ENCODE results near the gene DLG3.

DLG3 gene

GRCh38 chrX:70482300-70482699 is 37.7 kb downstream of the DLG3 start:
- Histone ChIP-seq H3K4me3 (ENCODE audit: low read length in 2 of 2) (no peak overlapping the region), H3K9me3 (ENCODE audit: control insufficient read depth in 2 of 2, low read length in 2 of 2) (no peaks in the 10 kb centered on the region), H3K4me1 (ENCODE audit: control insufficient read depth in 2 of 2, insufficient read depth in 2 of 2, low read length in 2 of 2) (peaks cover 27 to 43% of the 10 kb centered on the region in 2 donors), H3K36me3 (ENCODE audit: control insufficient read depth in 2 of 2, insufficient read depth in 2 of 2, low read length in 2 of 2) (peaks cover 2 to 6% of the 10 kb centered on the region in 2 donors), H3K9ac (ENCODE audit: low read depth in 1 of 2, low read length in 2 of 2) (no peak overlapping the region), H3K27me3 (ENCODE audit: control insufficient read depth in 2 of 2, insufficient read depth in 2 of 2, low read length in 2 of 2) (peaks cover 0 to 4% of the 10 kb centered on the region in 2 donors), H3K27ac (ENCODE audit: low read depth in 2 of 2, low read length in 2 of 2) (peak overlapping the region; percentile 86 to 87)

- Histone ChIP-seq H3K27ac (ENCODE audit: low read depth in 2 of 2, low read length in 2 of 2) (peak overlapping the region in 1 of 2 donors; percentile 34), H3K4me1 (ENCODE audit: control insufficient read depth in 2 of 2, insufficient read depth in 2 of 2, low read length in 2 of 2) (peaks cover 12 to 32% of the 10 kb centered on the region in 2 donors), H3K4me3 (ENCODE audit: low read length in 2 of 2) (no peak overlapping the region), H3K36me3 (ENCODE audit: control insufficient read depth in 2 of 2, insufficient read depth in 2 of 2, low read length in 2 of 2) (peaks cover 2 to 6% of the 10 kb centered on the region in 2 donors), H3K27me3 (ENCODE audit: control insufficient read depth in 2 of 2, insufficient read depth in 2 of 2, low read length in 2 of 2) (peaks cover 0 to 4% of the 10 kb centered on the region in 2 donors), H3K9me3 (ENCODE audit: control insufficient read depth in 2 of 2, low read length in 2 of 2) (no peaks in the 10 kb centered on the region), H3K9ac (ENCODE audit: low read depth in 1 of 2, low read length in 2 of 2) (no peak overlapping the region)
Observed at GRCh38 chrX:70485466-70485865, 40.8 kb downstream of the DLG3 start.

GRCh38 chrX:70488856-70489255 is 44.2 kb downstream of the DLG3 start:
- H3K36me3 ChIP-seq (ENCODE audit: control insufficient read depth in 2 of 2, insufficient read depth in 2 of 2, low read length in 2 of 2): peaks cover 15 to 20% of the 10 kb centered on the region in 2 donors
- H3K4me3 ChIP-seq (ENCODE audit: low read length in 2 of 2): no peak overlapping the region
- H3K9me3 ChIP-seq (ENCODE audit: control insufficient read depth in 2 of 2, low read length in 2 of 2): no peaks in the 10 kb centered on the region
- H3K27me3 ChIP-seq (ENCODE audit: control insufficient read depth in 2 of 2, insufficient read depth in 2 of 2, low read length in 2 of 2): peaks cover 0 to 4% of the 10 kb centered on the region in 2 donors
- no peak overlapping the region for H3K27ac ChIP-seq (ENCODE audit: low read depth in 2 of 2, low read length in 2 of 2)
- no peak overlapping the region for H3K9ac ChIP-seq (ENCODE audit: low read depth in 1 of 2, low read length in 2 of 2)
- peaks cover 3 to 16% of the 10 kb centered on the region in 2 donors for H3K4me1 ChIP-seq (ENCODE audit: control insufficient read depth in 2 of 2, insufficient read depth in 2 of 2, low read length in 2 of 2)

GRCh38 chrX:70494441-70494840 is 49.8 kb downstream of the DLG3 start:
- Histone ChIP-seq H3K9me3 (ENCODE audit: control insufficient read depth in 2 of 2, low read length in 2 of 2) (no peaks in the 10 kb centered on the region), H3K27ac (ENCODE audit: low read depth in 2 of 2, low read length in 2 of 2) (no peak overlapping the region), H3K4me3 (ENCODE audit: low read length in 2 of 2) (no peak overlapping the region), H3K4me1 (ENCODE audit: control insufficient read depth in 2 of 2, insufficient read depth in 2 of 2, low read length in 2 of 2) (peaks cover 0 to 2% of the 10 kb centered on the region in 2 donors), H3K9ac (ENCODE audit: low read depth in 1 of 2, low read length in 2 of 2) (no peak overlapping the region), H3K27me3 (ENCODE audit: control insufficient read depth in 2 of 2, insufficient read depth in 2 of 2, low read length in 2 of 2) (no peaks in the 10 kb centered on the region), H3K36me3 (ENCODE audit: control insufficient read depth in 2 of 2, insufficient read depth in 2 of 2, low read length in 2 of 2) (peaks cover 37 to 54% of the 10 kb centered on the region in 2 donors)

GRCh38 chrX:70496491-70496890 is 51.9 kb downstream of the DLG3 start:
- H3K27ac ChIP-seq (ENCODE audit: low read depth in 2 of 2, low read length in 2 of 2): no peak overlapping the region
- no peak overlapping the region for H3K9ac ChIP-seq (ENCODE audit: low read depth in 1 of 2, low read length in 2 of 2)

GRCh38 chrX:70497026-70497425 is 52.4 kb downstream of the DLG3 start:
- Histone ChIP-seq H3K27ac (ENCODE audit: low read depth in 2 of 2, low read length in 2 of 2) (no peak overlapping the region), H3K27me3 (ENCODE audit: control insufficient read depth in 2 of 2, insufficient read depth in 2 of 2, low read length in 2 of 2) (no peaks in the 10 kb centered on the region), H3K4me1 (ENCODE audit: control insufficient read depth in 2 of 2, insufficient read depth in 2 of 2, low read length in 2 of 2) (peaks cover 0 to 2% of the 10 kb centered on the region in 2 donors), H3K9ac (ENCODE audit: low read depth in 1 of 2, low read length in 2 of 2) (no peak overlapping the region), H3K9me3 (ENCODE audit: control insufficient read depth in 2 of 2, low read length in 2 of 2) (no peaks in the 10 kb centered on the region), H3K4me3 (ENCODE audit: low read length in 2 of 2) (no peak overlapping the region), H3K36me3 (ENCODE audit: control insufficient read depth in 2 of 2, insufficient read depth in 2 of 2, low read length in 2 of 2) (peaks cover 50 to 62% of the 10 kb centered on the region in 2 donors)

More at GRCh38 chrX:70496491-70496890, 51.9 kb downstream of the DLG3 start:
- Histone ChIP-seq H3K4me3 (ENCODE audit: low read length in 2 of 2) (no peak overlapping the region), H3K27me3 (ENCODE audit: control insufficient read depth in 2 of 2, insufficient read depth in 2 of 2, low read length in 2 of 2) (no peaks in the 10 kb centered on the region), H3K36me3 (ENCODE audit: control insufficient read depth in 2 of 2, insufficient read depth in 2 of 2, low read length in 2 of 2) (peaks cover 52 to 64% of the 10 kb centered on the region in 2 donors), H3K4me1 (ENCODE audit: control insufficient read depth in 2 of 2, insufficient read depth in 2 of 2, low read length in 2 of 2) (peaks cover 0 to 2% of the 10 kb centered on the region in 2 donors), H3K9me3 (ENCODE audit: control insufficient read depth in 2 of 2, low read length in 2 of 2) (no peaks in the 10 kb centered on the region)

GRCh38 chrX:70498129-70498528 is 53.5 kb downstream of the DLG3 start:
- H3K9ac ChIP-seq (ENCODE audit: low read depth in 1 of 2, low read length in 2 of 2): no peak overlapping the region
- no peak overlapping the region for H3K4me3 ChIP-seq (ENCODE audit: low read length in 2 of 2)
- H3K27me3 ChIP-seq (ENCODE audit: control insufficient read depth in 2 of 2, insufficient read depth in 2 of 2, low read length in 2 of 2): no peaks in the 10 kb centered on the region
- no peaks in the 10 kb centered on the region for H3K4me1 ChIP-seq (ENCODE audit: control insufficient read depth in 2 of 2, insufficient read depth in 2 of 2, low read length in 2 of 2)
- H3K27ac ChIP-seq (ENCODE audit: low read depth in 2 of 2, low read length in 2 of 2): no peak overlapping the region
- H3K36me3 ChIP-seq (ENCODE audit: control insufficient read depth in 2 of 2, insufficient read depth in 2 of 2, low read length in 2 of 2): peaks cover 52 to 63% of the 10 kb centered on the region in 2 donors
- H3K9me3 ChIP-seq (ENCODE audit: control insufficient read depth in 2 of 2, low read length in 2 of 2): no peaks in the 10 kb centered on the region

GRCh38 chrX:70500826-70501225 is 56.2 kb downstream of the DLG3 start:
- H3K4me1 ChIP-seq (ENCODE audit: control insufficient read depth in 2 of 2, insufficient read depth in 2 of 2, low read length in 2 of 2): no peaks in the 10 kb centered on the region
- peaks cover 41 to 56% of the 10 kb centered on the region in 2 donors for H3K36me3 ChIP-seq (ENCODE audit: control insufficient read depth in 2 of 2, insufficient read depth in 2 of 2, low read length in 2 of 2)
- H3K9ac ChIP-seq (ENCODE audit: low read depth in 1 of 2, low read length in 2 of 2): no peak overlapping the region
- no peak overlapping the region for H3K4me3 ChIP-seq (ENCODE audit: low read length in 2 of 2)
- no peaks in the 10 kb centered on the region for H3K9me3 ChIP-seq (ENCODE audit: control insufficient read depth in 2 of 2, low read length in 2 of 2)
- H3K27me3 ChIP-seq (ENCODE audit: control insufficient read depth in 2 of 2, insufficient read depth in 2 of 2, low read length in 2 of 2): no peaks in the 10 kb centered on the region
- H3K27ac ChIP-seq (ENCODE audit: low read depth in 2 of 2, low read length in 2 of 2): no peak overlapping the region

- Histone ChIP-seq H3K36me3 (ENCODE audit: control insufficient read depth in 2 of 2, insufficient read depth in 2 of 2, low read length in 2 of 2) (peaks cover 24 to 27% of the 10 kb centered on the region in 2 donors), H3K4me1 (ENCODE audit: control insufficient read depth in 2 of 2, insufficient read depth in 2 of 2, low read length in 2 of 2) (peaks cover 0 to 6% of the 10 kb centered on the region in 2 donors), H3K9ac (ENCODE audit: low read depth in 1 of 2, low read length in 2 of 2) (no peak overlapping the region), H3K27me3 (ENCODE audit: control insufficient read depth in 2 of 2, insufficient read depth in 2 of 2, low read length in 2 of 2) (no peaks in the 10 kb centered on the region), H3K4me3 (ENCODE audit: low read length in 2 of 2) (no peak overlapping the region), H3K9me3 (ENCODE audit: control insufficient read depth in 2 of 2, low read length in 2 of 2) (no peaks in the 10 kb centered on the region), H3K27ac (ENCODE audit: low read depth in 2 of 2, low read length in 2 of 2) (no peak overlapping the region)
Observed at GRCh38 chrX:70504772-70505450, 60.3 kb downstream of the DLG3 start.

- Histone ChIP-seq H3K4me1 (ENCODE audit: control insufficient read depth in 2 of 2, insufficient read depth in 2 of 2, low read length in 2 of 2) (peaks cover 0 to 6% of the 10 kb centered on the region in 2 donors), H3K9ac (ENCODE audit: low read depth in 1 of 2, low read length in 2 of 2) (no peak overlapping the region), H3K4me3 (ENCODE audit: low read length in 2 of 2) (no peak overlapping the region), H3K9me3 (ENCODE audit: control insufficient read depth in 2 of 2, low read length in 2 of 2) (no peaks in the 10 kb centered on the region), H3K36me3 (ENCODE audit: control insufficient read depth in 2 of 2, insufficient read depth in 2 of 2, low read length in 2 of 2) (peaks cover 19 to 25% of the 10 kb centered on the region in 2 donors), H3K27me3 (ENCODE audit: control insufficient read depth in 2 of 2, insufficient read depth in 2 of 2, low read length in 2 of 2) (no peaks in the 10 kb centered on the region), H3K27ac (ENCODE audit: low read depth in 2 of 2, low read length in 2 of 2) (no peak overlapping the region)
Observed at GRCh38 chrX:70505451-70505841, 60.8 kb downstream of the DLG3 start.

All from mucosa of rectum (tissue), 2 donors.